ENCODE results near the gene TNIP2.

DNA sequence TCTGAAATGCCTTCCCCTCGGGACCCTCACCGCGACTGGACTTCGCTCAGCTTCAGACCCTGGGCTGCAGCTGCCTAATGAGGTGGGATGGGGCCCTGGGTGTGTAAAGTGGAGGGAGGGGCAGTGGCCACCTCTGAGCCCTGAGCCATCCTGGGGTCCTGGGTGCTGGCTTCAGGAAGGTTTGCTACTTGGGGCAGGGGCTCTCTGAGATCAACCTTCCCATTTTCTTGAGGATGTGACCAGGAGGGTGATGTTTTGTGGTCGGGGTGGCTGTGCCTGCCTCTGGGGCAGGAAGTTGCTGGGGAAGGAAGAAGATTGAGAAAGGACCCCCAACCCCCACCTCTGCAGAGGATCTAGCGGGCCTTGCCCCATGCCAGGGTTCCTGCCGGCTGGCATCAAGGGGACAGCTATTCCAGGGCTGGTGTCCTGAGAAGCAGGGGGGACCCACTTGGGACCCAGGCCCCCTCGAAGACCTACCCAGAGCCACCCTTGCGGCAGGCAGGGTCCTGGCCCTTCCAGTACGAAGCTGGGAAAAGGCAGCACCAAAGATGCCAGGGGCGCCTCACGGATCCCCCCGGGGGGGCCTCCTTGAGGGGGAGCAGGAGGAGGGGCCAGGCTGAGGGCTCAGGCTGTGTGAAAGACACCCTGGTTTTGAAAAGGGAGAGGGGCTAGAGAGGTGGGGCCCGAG lies 43.2 kb upstream of the TNIP2 start:
- no peak for TF ChIP-seq POLR2A (IDR thresholded peaks at IDR 0.05)
- no peak for TF ChIP-seq POLR2AphosphoS5 (IDR thresholded peaks at IDR 0.05)
- TF ChIP-seq, protein P1, sequence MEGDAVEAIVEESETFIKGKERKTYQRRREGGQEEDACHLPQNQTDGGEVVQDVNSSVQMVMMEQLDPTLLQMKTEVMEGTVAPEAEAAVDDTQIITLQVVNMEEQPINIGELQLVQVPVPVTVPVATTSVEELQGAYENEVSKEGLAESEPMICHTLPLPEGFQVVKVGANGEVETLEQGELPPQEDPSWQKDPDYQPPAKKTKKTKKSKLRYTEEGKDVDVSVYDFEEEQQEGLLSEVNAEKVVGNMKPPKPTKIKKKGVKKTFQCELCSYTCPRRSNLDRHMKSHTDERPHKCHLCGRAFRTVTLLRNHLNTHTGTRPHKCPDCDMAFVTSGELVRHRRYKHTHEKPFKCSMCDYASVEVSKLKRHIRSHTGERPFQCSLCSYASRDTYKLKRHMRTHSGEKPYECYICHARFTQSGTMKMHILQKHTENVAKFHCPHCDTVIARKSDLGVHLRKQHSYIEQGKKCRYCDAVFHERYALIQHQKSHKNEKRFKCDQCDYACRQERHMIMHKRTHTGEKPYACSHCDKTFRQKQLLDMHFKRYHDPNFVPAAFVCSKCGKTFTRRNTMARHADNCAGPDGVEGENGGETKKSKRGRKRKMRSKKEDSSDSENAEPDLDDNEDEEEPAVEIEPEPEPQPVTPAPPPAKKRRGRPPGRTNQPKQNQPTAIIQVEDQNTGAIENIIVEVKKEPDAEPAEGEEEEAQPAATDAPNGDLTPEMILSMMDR (IDR thresholded peaks at IDR 0.05), result no peak
- no peak for TF ChIP-seq EP300 (IDR thresholded peaks at IDR 0.05)

Measured in suprapubic skin (tissue), 4 donors.